ENCODE measurements around the gene DISC1.

The DISC1 gene

GRCh38 chr1:231847612-231848397 is 221.2 kb downstream of the DISC1 start:
- no peaks in the 10 kb centered on the region for H3K4me1 ChIP-seq (ENCODE audit: insufficient read depth, poor library complexity, severe bottlenecking)
- no peaks in the 10 kb centered on the region for H3K36me3 ChIP-seq (ENCODE audit: low read depth)
- H3K9me3 ChIP-seq (ENCODE audit: severe bottlenecking) = no peaks in the 10 kb centered on the region
- ATAC-seq (ENCODE audit: low read depth) (no peak), DNase-seq (ENCODE audit: low spot score) (no peak)
- no peaks in the 10 kb centered on the region for H3K27me3 ChIP-seq (ENCODE audit: insufficient read depth, poor library complexity, severe bottlenecking)
- no peak for TF ChIP-seq CTCF (IDR thresholded peaks at IDR 0.05; ENCODE audit: poor library complexity, severe bottlenecking)
- no peak overlapping the region for H3K27ac ChIP-seq (ENCODE audit: poor library complexity, severe bottlenecking)
- no peak overlapping the region for H3K4me3 ChIP-seq (ENCODE audit: severe bottlenecking)

- DNase-seq (ENCODE audit: low spot score) (no peak), ATAC-seq (ENCODE audit: low read depth) (no peak)
- no peaks in the 10 kb centered on the region for H3K9me3 ChIP-seq (ENCODE audit: severe bottlenecking)
- H3K27ac ChIP-seq (ENCODE audit: poor library complexity, severe bottlenecking) = no peak overlapping the region
- no peak overlapping the region for H3K4me3 ChIP-seq (ENCODE audit: severe bottlenecking)
- H3K27me3 ChIP-seq (ENCODE audit: insufficient read depth, poor library complexity, severe bottlenecking) = no peaks in the 10 kb centered on the region
- H3K4me1 ChIP-seq (ENCODE audit: insufficient read depth, poor library complexity, severe bottlenecking) = no peaks in the 10 kb centered on the region
- TF ChIP-seq CTCF (IDR thresholded peaks at IDR 0.05; ENCODE audit: poor library complexity, severe bottlenecking) = no peak
- no peaks in the 10 kb centered on the region for H3K36me3 ChIP-seq (ENCODE audit: low read depth)
Measured at GRCh38 chr1:231849981-231850380, 223.4 kb downstream of the DISC1 start.

- no peaks in the 10 kb centered on the region for H3K27me3 ChIP-seq (ENCODE audit: insufficient read depth, poor library complexity, severe bottlenecking)
- no peaks in the 10 kb centered on the region for H3K9me3 ChIP-seq (ENCODE audit: severe bottlenecking)
- ATAC-seq (ENCODE audit: low read depth) (no peak), DNase-seq (ENCODE audit: low spot score) (no peak)
- TF ChIP-seq CTCF (IDR thresholded peaks at IDR 0.05; ENCODE audit: poor library complexity, severe bottlenecking) = no peak
- H3K4me3 ChIP-seq (ENCODE audit: severe bottlenecking) = no peak overlapping the region
- no peaks in the 10 kb centered on the region for H3K36me3 ChIP-seq (ENCODE audit: low read depth)
- H3K27ac ChIP-seq (ENCODE audit: poor library complexity, severe bottlenecking) = no peak overlapping the region
- no peaks in the 10 kb centered on the region for H3K4me1 ChIP-seq (ENCODE audit: insufficient read depth, poor library complexity, severe bottlenecking)
Measured at GRCh38 chr1:231850786-231851185, 224.2 kb downstream of the DISC1 start.

- Histone ChIP-seq H3K27me3 (ENCODE audit: insufficient read depth, poor library complexity, severe bottlenecking) (no peaks in the 10 kb centered on the region), H3K36me3 (ENCODE audit: low read depth) (no peaks in the 10 kb centered on the region), H3K9me3 (ENCODE audit: severe bottlenecking) (no peaks in the 10 kb centered on the region), H3K4me3 (ENCODE audit: severe bottlenecking) (no peak overlapping the region), H3K4me1 (ENCODE audit: insufficient read depth, poor library complexity, severe bottlenecking) (no peaks in the 10 kb centered on the region), H3K27ac (ENCODE audit: poor library complexity, severe bottlenecking) (no peak overlapping the region)
- no peak for TF ChIP-seq CTCF (IDR thresholded peaks at IDR 0.05; ENCODE audit: poor library complexity, severe bottlenecking)
- ATAC-seq (ENCODE audit: low read depth) (no peak), DNase-seq (ENCODE audit: low spot score) (no peak)
Measured at GRCh38 chr1:231853588-231854207, 227.1 kb downstream of the DISC1 start.

- TF ChIP-seq CTCF (IDR thresholded peaks at IDR 0.05; ENCODE audit: poor library complexity, severe bottlenecking) = no peak
- H3K4me3 ChIP-seq (ENCODE audit: severe bottlenecking) = no peak overlapping the region
- H3K27ac ChIP-seq (ENCODE audit: poor library complexity, severe bottlenecking) = no peak overlapping the region
- H3K4me1 ChIP-seq (ENCODE audit: insufficient read depth, poor library complexity, severe bottlenecking) = no peaks in the 10 kb centered on the region
- H3K27me3 ChIP-seq (ENCODE audit: insufficient read depth, poor library complexity, severe bottlenecking) = no peaks in the 10 kb centered on the region
- ATAC-seq (ENCODE audit: low read depth) (no peak), DNase-seq (ENCODE audit: low spot score) (no peak)
- no peaks in the 10 kb centered on the region for H3K36me3 ChIP-seq (ENCODE audit: low read depth)
- no peaks in the 10 kb centered on the region for H3K9me3 ChIP-seq (ENCODE audit: severe bottlenecking)
Measured at GRCh38 chr1:231855361-231855760, 228.8 kb downstream of the DISC1 start.

Data from RWPE2 (cell line).